Epithelial cell of esophagus (primary cell): ENCODE data around the gene TMEM117.
A peak's percentile ranks its signal among the peaks of the same experiment; 100 is the strongest.

Experiments
- DNase-seq: peaks from one replicate; pipeline ENCODE4 v3.0.0; 2010; ENCODE audit warnings: low read depth
- H3K4me3 ChIP-seq: 2 replicates; pipeline ENCODE4 v1.5.1; 2011; ENCODE audit warnings: mild to moderate bottlenecking, low read length, control low read depth
- CTCF ChIP-seq: IDR thresholded peaks from 2 replicates; pipeline ENCODE4 v1.5.1; 2011; ENCODE audit warnings: low read depth, mild to moderate bottlenecking, low read length, control low read depth, inconsistent platforms; ENCODE audit not compliant: insufficient read depth; ENCODE audit errors: missing control alignments

The TMEM117 gene

GRCh38 chr12:43969882-43970281, 134.0 kb downstream of the TMEM117 start:
- peak; percentile 90 for DNase-seq
- no peak overlapping the region for H3K4me3 ChIP-seq
- TF ChIP-seq CTCF = no peak

- DNase-seq = no peak
- no peak overlapping the region for H3K4me3 ChIP-seq
- TF ChIP-seq CTCF = no peak
Measured at GRCh38 chr12:43973385-43973784, 137.5 kb downstream of the TMEM117 start.

- TF ChIP-seq CTCF = no peak
- DNase-seq = no peak
- no peak overlapping the region for H3K4me3 ChIP-seq
Measured at GRCh38 chr12:43973993-43974392, 138.1 kb downstream of the TMEM117 start.

- H3K4me3 ChIP-seq = no peak overlapping the region
- TF ChIP-seq CTCF = no peak
- peak; percentile 57 for DNase-seq
Measured at GRCh38 chr12:43976027-43976426, 140.1 kb downstream of the TMEM117 start.

- no peak for TF ChIP-seq CTCF
- no peak overlapping the region for H3K4me3 ChIP-seq
- no peak for DNase-seq
Measured at GRCh38 chr12:43978556-43978955, 142.7 kb downstream of the TMEM117 start.

- TF ChIP-seq CTCF = no peak
- H3K4me3 ChIP-seq = no peak overlapping the region
- DNase-seq = no peak
Measured at GRCh38 chr12:43979450-43979849, 143.6 kb downstream of the TMEM117 start.

GRCh38 chr12:43980627-43981191, 144.8 kb downstream of the TMEM117 start:
- DNase-seq = no peak
- no peak overlapping the region for H3K4me3 ChIP-seq
- no peak for TF ChIP-seq CTCF
